ENCODE results near the gene PPFIA1. TPM values are rescaled to one million over a fixed set of nuclear protein-coding genes. Genes with fewer than 3 reads are reported as not detected.

Gene PPFIA1
- total and polyA plus RNA-seq, 2 donors (not counting 1 experiment from before 2014, with no cell fraction given): 38.8 to 39.8 TPM

- H3K4me3 ChIP-seq (replicated peaks in 1 of 4; ENCODE audit: control extremely low read depth in 1 of 4, insufficient read depth in 1 of 4, low read depth in 3 of 4, low read length in 4 of 4): no peak overlapping the region
- no peak overlapping the region for H3K4me2 ChIP-seq (ENCODE audit: extremely low read depth, insufficient read depth, low read length)
- no peaks in the 10 kb centered on the region for H3K9me3 ChIP-seq (ENCODE audit: control insufficient read depth, insufficient read depth, low read depth, low read length)
- H3K27me3 ChIP-seq (ENCODE audit: control insufficient read depth, insufficient read depth, low read length): no peaks in the 10 kb centered on the region
- no peaks in the 10 kb centered on the region for H4K20me1 ChIP-seq (ENCODE audit: control insufficient read depth, extremely low read depth, insufficient read depth, low read length)
- no peak for DNase-seq (ENCODE audit: low read depth in 2 of 2)
- H3K4me1 ChIP-seq (ENCODE audit: control insufficient read depth, extremely low read depth, insufficient read depth, low read length): no peaks in the 10 kb centered on the region
- H3K79me2 ChIP-seq (ENCODE audit: control insufficient read depth, insufficient read depth, low read length): no peaks in the 10 kb centered on the region
- H3K27ac ChIP-seq (ENCODE audit: insufficient read depth, low read length): no peak overlapping the region
- no peak overlapping the region for H2AFZ ChIP-seq (ENCODE audit: low read length)
- no peak overlapping the region for H3K9ac ChIP-seq (ENCODE audit: insufficient read depth, low read length)
- TF ChIP-seq EZH2 (IDR thresholded peaks at IDR 0.05; ENCODE audit: low read length, missing control alignments): no peak
- TF ChIP-seq CTCF (conservative IDR thresholded peaks at IDR 0.05 in 1 of 2, IDR thresholded peaks at IDR 0.05 in 1 of 2; ENCODE audit: low read depth in 1 of 2, low read length in 2 of 2): no peak
- no peaks in the 10 kb centered on the region for H3K36me3 ChIP-seq (ENCODE audit: control insufficient read depth, insufficient read depth, low read length)
Measured at GRCh38 chr11:70241709-70242108, 28.8 kb upstream of the PPFIA1 start.

GRCh38 chr11:70242885-70243284, 27.6 kb upstream of the PPFIA1 start:
- H3K4me2 ChIP-seq (ENCODE audit: extremely low read depth, insufficient read depth, low read length): no peak overlapping the region
- H3K27ac ChIP-seq (ENCODE audit: insufficient read depth, low read length): no peak overlapping the region
- no peaks in the 10 kb centered on the region for H3K27me3 ChIP-seq (ENCODE audit: control insufficient read depth, insufficient read depth, low read length)
- no peaks in the 10 kb centered on the region for H3K36me3 ChIP-seq (ENCODE audit: control insufficient read depth, insufficient read depth, low read length)
- H3K4me1 ChIP-seq (ENCODE audit: control insufficient read depth, extremely low read depth, insufficient read depth, low read length): no peaks in the 10 kb centered on the region
- no peaks in the 10 kb centered on the region for H4K20me1 ChIP-seq (ENCODE audit: control insufficient read depth, extremely low read depth, insufficient read depth, low read length)
- H3K9ac ChIP-seq (ENCODE audit: insufficient read depth, low read length): no peak overlapping the region
- TF ChIP-seq EZH2 (IDR thresholded peaks at IDR 0.05; ENCODE audit: low read length, missing control alignments) (no peak), CTCF (conservative IDR thresholded peaks at IDR 0.05 in 1 of 2, IDR thresholded peaks at IDR 0.05 in 1 of 2; ENCODE audit: low read depth in 1 of 2, low read length in 2 of 2) (no peak)
- H2AFZ ChIP-seq (ENCODE audit: low read length): no peak overlapping the region
- H3K9me3 ChIP-seq (ENCODE audit: control insufficient read depth, insufficient read depth, low read depth, low read length): no peaks in the 10 kb centered on the region
- no peaks in the 10 kb centered on the region for H3K79me2 ChIP-seq (ENCODE audit: control insufficient read depth, insufficient read depth, low read length)
- no peak overlapping the region for H3K4me3 ChIP-seq (replicated peaks in 1 of 4; ENCODE audit: control extremely low read depth in 1 of 4, insufficient read depth in 1 of 4, low read depth in 3 of 4, low read length in 4 of 4)
- DNase-seq (ENCODE audit: low read depth in 2 of 2): no peak

- no peaks in the 10 kb centered on the region for H3K4me1 ChIP-seq (ENCODE audit: control insufficient read depth, extremely low read depth, insufficient read depth, low read length)
- H3K4me2 ChIP-seq (ENCODE audit: extremely low read depth, insufficient read depth, low read length): no peak overlapping the region
- no peak overlapping the region for H3K9ac ChIP-seq (ENCODE audit: insufficient read depth, low read length)
- H3K9me3 ChIP-seq (ENCODE audit: control insufficient read depth, insufficient read depth, low read depth, low read length): no peaks in the 10 kb centered on the region
- no peak overlapping the region for H2AFZ ChIP-seq (ENCODE audit: low read length)
- H3K27ac ChIP-seq (ENCODE audit: insufficient read depth, low read length): no peak overlapping the region
- no peaks in the 10 kb centered on the region for H4K20me1 ChIP-seq (ENCODE audit: control insufficient read depth, extremely low read depth, insufficient read depth, low read length)
- no peak overlapping the region for H3K4me3 ChIP-seq (replicated peaks in 1 of 4; ENCODE audit: control extremely low read depth in 1 of 4, insufficient read depth in 1 of 4, low read depth in 3 of 4, low read length in 4 of 4)
- no peaks in the 10 kb centered on the region for H3K27me3 ChIP-seq (ENCODE audit: control insufficient read depth, insufficient read depth, low read length)
- no peak for TF ChIP-seq CTCF (conservative IDR thresholded peaks at IDR 0.05 in 1 of 2, IDR thresholded peaks at IDR 0.05 in 1 of 2; ENCODE audit: low read depth in 1 of 2, low read length in 2 of 2)
- no peaks in the 10 kb centered on the region for H3K79me2 ChIP-seq (ENCODE audit: control insufficient read depth, insufficient read depth, low read length)
- DNase-seq (ENCODE audit: low read depth in 2 of 2): peak in 1 of 2 donors; percentile 60
- no peaks in the 10 kb centered on the region for H3K36me3 ChIP-seq (ENCODE audit: control insufficient read depth, insufficient read depth, low read length)
Measured at GRCh38 chr11:70243912-70244652, 26.4 kb upstream of the PPFIA1 start.
